SHP77 treated with DMSO at 0.1 percent for 48 hours (cell line): Measurements from ENCODE around the gene APIP.

ENCODE experiments used
- DNase-seq: peaks from one replicate; lab custom pipeline; 2025; lab: John Stamatoyannopoulos, UW

APIP gene

GRCh38 chr11:34916015-34916842 lies at the start of gene APIP, which contains the start of gene PDHX:
TSS of gene APIP (minus strand) at chr11:34916379. CDS start at chr11:34916284, 95 bp downstream.
TSS of gene PDHX (plus strand) at chr11:34916618. CDS start at chr11:34916656, 38 bp downstream.
- peak; percentile 89 for DNase-seq

- no peak for DNase-seq
These were observed 48.6 kb upstream of the APIP start for GRCh38 chr11:34964610-34965331.

GRCh38 chr11:34963351-34963750 lies 47.2 kb upstream of the APIP start:
- no peak for DNase-seq

GRCh38 chr11:34962034-34962433 lies 45.9 kb upstream of the APIP start:
- DNase-seq, result no peak

GRCh38 chr11:34960277-34960676 lies 44.1 kb upstream of the APIP start:
- DNase-seq, result no peak

GRCh38 chr11:34959770-34960169 lies 43.6 kb upstream of the APIP start:
- DNase-seq, result no peak

- DNase-seq, result no peak
These were observed 41.4 kb upstream of the APIP start for GRCh38 chr11:34957606-34958005.

- no peak for DNase-seq
These were observed 41.0 kb upstream of the APIP start for GRCh38 chr11:34957206-34957605.

GRCh38 chr11:34953955-34954354 lies 37.8 kb upstream of the APIP start:
- DNase-seq, result no peak

- DNase-seq, result no peak
These were observed 32.5 kb upstream of the APIP start for GRCh38 chr11:34948696-34949095.

GRCh38 chr11:34944692-34945091 lies 28.5 kb upstream of the APIP start:
- DNase-seq, result no peak

- DNase-seq, result no peak
These were observed 25.5 kb upstream of the APIP start for GRCh38 chr11:34941688-34942087.

- no peak for DNase-seq
These were observed 24.0 kb upstream of the APIP start for GRCh38 chr11:34940026-34940677.

GRCh38 chr11:34938611-34939010 lies 22.4 kb upstream of the APIP start:
- no peak for DNase-seq

GRCh38 chr11:34936945-34937629 lies 20.9 kb upstream of the APIP start:
- no peak for DNase-seq

- DNase-seq, result no peak
These were observed 13.9 kb upstream of the APIP start for GRCh38 chr11:34929794-34930763.

GRCh38 chr11:34928960-34929680 lies 12.9 kb upstream of the APIP start:
- no peak for DNase-seq

- DNase-seq, result no peak
These were observed 12.2 kb upstream of the APIP start for GRCh38 chr11:34928268-34928959.

- DNase-seq, result no peak
These were observed 10.6 kb upstream of the APIP start for GRCh38 chr11:34926831-34927132.
